OCI-LY1 (cell line): ENCODE measurements around the gene GIMAP7.

ENCODE experiments used
- H2AFZ ChIP-seq: fragments of 200-600 bp; sonication (generic), shearing (Covaris generic); 2 replicates; pipeline ENCODE4 v1.6.0; 2014; ENCODE audit warnings: antibody characterized with exemption, mild to moderate bottlenecking, low read length
- H3F3A ChIP-seq: fragments of 200-600 bp; sonication (generic), shearing (Covaris generic); 2 replicates; pipeline ENCODE4 v1.6.0; 2014; ENCODE audit warnings: mild to moderate bottlenecking, antibody characterized with exemption, low read length, moderate library complexity; ENCODE audit not compliant: insufficient read depth
- H3K27ac ChIP-seq: fragments of 200-600 bp; sonication (generic); 2 replicates; pipeline ENCODE4 v1.5.1; 2014; ENCODE audit warnings: low read length, mixed run types, mild to moderate bottlenecking, low read depth; ENCODE audit not compliant: poor library complexity, severe bottlenecking
- H3K27me3 ChIP-seq: fragments of 200-600 bp; sonication (generic); 2 replicates; pipeline ENCODE4 v1.6.0; 2014; ENCODE audit warnings: antibody characterized with exemption, mild to moderate bottlenecking, low read length, moderate library complexity; ENCODE audit not compliant: insufficient read depth
- H3K36me3 ChIP-seq: fragments of 200-600 bp; sonication (generic); 2 replicates; pipeline ENCODE4 v1.6.1; 2014; ENCODE audit warnings: mild to moderate bottlenecking, antibody characterized with exemption, low read length, moderate library complexity, mixed read lengths; ENCODE audit not compliant: insufficient read depth
- H3K4me1 ChIP-seq: fragments of 200-600 bp; sonication (generic); 2 replicates; pipeline ENCODE4 v1.5.1; 2014; ENCODE audit warnings: mild to moderate bottlenecking, low read length, moderate library complexity; ENCODE audit not compliant: insufficient read depth, severe bottlenecking
- H3K4me2 ChIP-seq: fragments of 200-600 bp; sonication (generic), shearing (Covaris generic); 2 replicates; pipeline ENCODE4 v1.6.1; 2014; ENCODE audit warnings: low read length
- H3K4me3 ChIP-seq: fragments of 200-600 bp; sonication (generic); 2 replicates; pipeline ENCODE4 v1.5.1; 2014; ENCODE audit warnings: low read length, low read depth, mild to moderate bottlenecking, mixed read lengths; ENCODE audit not compliant: poor library complexity, severe bottlenecking
- H3K79me2 ChIP-seq: fragments of 200-600 bp; shearing (Covaris generic); 2 replicates; pipeline ENCODE4 v1.6.1; 2016; ENCODE audit warnings: mixed run types, low read length, mixed read lengths; ENCODE audit not compliant: insufficient read depth
- H3K9ac ChIP-seq: fragments of 200-600 bp; sonication (generic), shearing (Covaris generic); 2 replicates; pipeline ENCODE4 v1.6.1; 2014; ENCODE audit warnings: mild to moderate bottlenecking, low read length, mixed read lengths
- H3K9me2 ChIP-seq: fragments of 200-600 bp; sonication (generic), shearing (Covaris generic); 2 replicates; pipeline ENCODE4 v1.6.1; 2014; ENCODE audit warnings: low read depth, mild to moderate bottlenecking, low read length, mixed read lengths
- H3K9me3 ChIP-seq: fragments of 200-600 bp; shearing (Covaris generic); 2 replicates; pipeline ENCODE4 v1.6.1; 2014; ENCODE audit warnings: low read length, mixed read lengths
- H4K20me1 ChIP-seq: fragments of 200-600 bp; sonication (generic), shearing (Covaris generic); 2 replicates; pipeline ENCODE4 v1.6.0; 2016; ENCODE audit warnings: mild to moderate bottlenecking, low read length; ENCODE audit not compliant: insufficient read depth
- CTCF ChIP-seq: fragments of 200-600 bp; sonication (generic), shearing (Covaris generic); IDR thresholded peaks from 2 replicates; pipeline ENCODE4 v1.5.1; 2017; ENCODE audit warnings: mild to moderate bottlenecking, antibody characterized with exemption, low read length, moderate library complexity, mixed read lengths
- EZH2 ChIP-seq: fragments of 200-600 bp; sonication (generic), shearing (Covaris generic); IDR thresholded peaks from 2 replicates; pipeline ENCODE4 v1.8.0; 2017; ENCODE audit warnings: borderline replicate concordance, mixed run types, mild to moderate bottlenecking, antibody characterized with exemption, low read length, moderate library complexity, mixed read lengths

The GIMAP7 gene

GRCh38 chr7:150553163-150553562, 38.5 kb downstream of the GIMAP7 start:
- no peak overlapping the region for H3K4me2 ChIP-seq
- no peaks in the 10 kb centered on the region for H4K20me1 ChIP-seq
- H2AFZ ChIP-seq: no peak overlapping the region
- TF ChIP-seq CTCF (no peak), EZH2 (no peak)
- H3K4me1 ChIP-seq: no peaks in the 10 kb centered on the region
- H3K79me2 ChIP-seq: no peaks in the 10 kb centered on the region
- no peaks in the 10 kb centered on the region for H3F3A ChIP-seq
- no peaks in the 10 kb centered on the region for H3K36me3 ChIP-seq
- H3K27me3 ChIP-seq: no peaks in the 10 kb centered on the region
- no peak overlapping the region for H3K9ac ChIP-seq
- no peak overlapping the region for H3K27ac ChIP-seq
- no peak overlapping the region for H3K4me3 ChIP-seq
- H3K9me3 ChIP-seq: 0 out of 2 replicates have a peak, but pooled peaks cover 6% of the 10 kb centered on the region
- H3K9me2 ChIP-seq: no peaks in the 10 kb centered on the region

GRCh38 chr7:150556521-150557138, 42.0 kb downstream of the GIMAP7 start:
- no peaks in the 10 kb centered on the region for H3K4me1 ChIP-seq
- H3K9ac ChIP-seq: no peak overlapping the region
- no peak overlapping the region for H3K27ac ChIP-seq
- H3K79me2 ChIP-seq: no peaks in the 10 kb centered on the region
- no peaks in the 10 kb centered on the region for H3K36me3 ChIP-seq
- H4K20me1 ChIP-seq: no peaks in the 10 kb centered on the region
- H3K4me2 ChIP-seq: no peak overlapping the region
- H3K9me3 ChIP-seq: 0 out of 2 replicates have a peak, but pooled peaks cover 3% of the 10 kb centered on the region
- H3F3A ChIP-seq: no peaks in the 10 kb centered on the region
- TF ChIP-seq CTCF (no peak), EZH2 (no peak)
- H3K4me3 ChIP-seq: no peak overlapping the region
- no peaks in the 10 kb centered on the region for H3K27me3 ChIP-seq
- no peak overlapping the region for H2AFZ ChIP-seq
- no peaks in the 10 kb centered on the region; the same call in 1 of the 2 replicates for H3K9me2 ChIP-seq

- H3K36me3 ChIP-seq: no peaks in the 10 kb centered on the region
- no peak overlapping the region for H3K27ac ChIP-seq
- H3K79me2 ChIP-seq: no peaks in the 10 kb centered on the region
- H4K20me1 ChIP-seq: no peaks in the 10 kb centered on the region
- no peaks in the 10 kb centered on the region for H3K27me3 ChIP-seq
- no peak overlapping the region for H3K4me2 ChIP-seq
- TF ChIP-seq CTCF (no peak), EZH2 (no peak)
- no peak overlapping the region for H3K9ac ChIP-seq
- H2AFZ ChIP-seq: no peak overlapping the region
- H3F3A ChIP-seq: no peaks in the 10 kb centered on the region
- 0 out of 2 replicates have a peak, but pooled peaks cover 3% of the 10 kb centered on the region for H3K9me3 ChIP-seq
- H3K4me3 ChIP-seq: no peak overlapping the region
- H3K9me2 ChIP-seq: no peaks in the 10 kb centered on the region; the same call in 1 of the 2 replicates
- no peaks in the 10 kb centered on the region for H3K4me1 ChIP-seq
Measured at GRCh38 chr7:150560486-150560885, 45.8 kb downstream of the GIMAP7 start.
